Activated naive CD4-positive, alpha-beta T cell treated with anti-CD3 and anti-CD28 coated beads, Interleukin-2, amount 10 ng/mL, durations not matched to agents 7 days and 5 days (primary cell): ENCODE data around the gene WWP2.
A peak's percentile ranks its signal among the peaks of the same experiment; 100 is the strongest.

Source experiments
- CTCF ChIA-PET: fragments of 350-600 bp; sonication (Branson Sonifier 250); formaldehyde crosslinking; loops from one replicate; lab custom pipeline; 2021; ENCODE audit warnings: antibody characterized with exemption; lab: Charles Lee
- DNase-seq: peaks from one replicate; pipeline ENCODE4 v3.0.0-alpha.2; 2020
- H3K27ac Mint-ChIP-seq: one replicate; pipeline ENCODE4 v1.8.0; 2021; ENCODE audit warnings: mild to moderate bottlenecking, moderate library complexity, mixed read lengths
- H3K27me3 Mint-ChIP-seq: one replicate; pipeline ENCODE4 v1.8.0; 2021; ENCODE audit warnings: mild to moderate bottlenecking, mixed read lengths
- H3K36me3 Mint-ChIP-seq: one replicate; pipeline ENCODE4 v1.8.0; 2021; ENCODE audit warnings: mixed read lengths
- H3K4me1 Mint-ChIP-seq: one replicate; pipeline ENCODE4 v1.8.0; 2021; ENCODE audit warnings: mixed read lengths
- H3K4me3 Mint-ChIP-seq: one replicate; pipeline ENCODE4 v1.8.0; 2021; ENCODE audit warnings: mild to moderate bottlenecking, moderate library complexity, mixed read lengths
- H3K9me3 Mint-ChIP-seq: one replicate; pipeline ENCODE4 v1.8.0; 2021; ENCODE audit warnings: mixed read lengths

WWP2 gene

DNA sequence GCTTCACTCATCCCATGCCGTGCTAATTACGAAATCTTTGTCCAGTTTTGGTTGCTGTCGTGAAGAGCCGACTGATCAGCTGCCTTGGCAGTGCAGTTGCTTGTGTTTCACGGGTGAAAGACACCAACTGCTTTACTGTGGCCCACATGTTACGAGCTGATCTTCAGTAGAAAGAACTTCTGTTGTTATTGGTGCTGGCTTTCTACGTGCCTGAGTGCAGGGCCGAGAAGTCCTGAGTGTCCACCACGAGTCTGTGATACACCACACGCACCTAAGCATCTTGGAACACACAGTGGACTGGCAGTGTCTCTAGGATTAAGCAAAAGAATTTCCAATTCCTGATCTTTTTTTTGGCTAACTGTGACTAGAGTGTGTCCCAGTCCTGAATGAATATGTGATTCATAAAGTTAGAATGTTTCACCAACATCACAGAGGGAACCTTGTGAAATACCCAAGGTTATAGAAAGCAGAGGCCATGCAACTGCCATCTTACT lies 118.6 kb downstream of the WWP2 start:
- Mint-ChIP-seq H3K9me3 (no peaks in the 10 kb centered on the region), H3K27me3 (no peaks in the 10 kb centered on the region), H3K27ac (no peak overlapping the region), H3K4me1 (no peaks in the 10 kb centered on the region), H3K36me3 (peaks cover 35% of the 10 kb centered on the region), H3K4me3 (no peak overlapping the region)
- no peak for DNase-seq
- CTCF ChIA-PET, result no interaction called here

GRCh38 chr16:69881141-69881540 lies 119.0 kb downstream of the WWP2 start:
- peaks cover 34% of the 10 kb centered on the region for H3K36me3 Mint-ChIP-seq
- no peak overlapping the region for H3K27ac Mint-ChIP-seq
- no peaks in the 10 kb centered on the region for H3K27me3 Mint-ChIP-seq
- DNase-seq, result no peak
- no peaks in the 10 kb centered on the region for H3K4me1 Mint-ChIP-seq
- CTCF ChIA-PET, result no interaction called here
- H3K4me3 Mint-ChIP-seq, result no peak overlapping the region
- no peaks in the 10 kb centered on the region for H3K9me3 Mint-ChIP-seq

GRCh38 chr16:69883744-69884143 lies 121.6 kb downstream of the WWP2 start:
- no peak for DNase-seq
- CTCF ChIA-PET, result interaction anchor here (1.3 kb wide), 1 partner anchor 11 kb away, joined by 4 read pairs; no protein-coding TSS in a partner anchor
- Mint-ChIP-seq H3K27me3 (no peaks in the 10 kb centered on the region), H3K4me1 (no peaks in the 10 kb centered on the region), H3K27ac (no peak overlapping the region), H3K9me3 (no peaks in the 10 kb centered on the region), H3K4me3 (no peak overlapping the region), H3K36me3 (peaks cover 23% of the 10 kb centered on the region)

DNA sequence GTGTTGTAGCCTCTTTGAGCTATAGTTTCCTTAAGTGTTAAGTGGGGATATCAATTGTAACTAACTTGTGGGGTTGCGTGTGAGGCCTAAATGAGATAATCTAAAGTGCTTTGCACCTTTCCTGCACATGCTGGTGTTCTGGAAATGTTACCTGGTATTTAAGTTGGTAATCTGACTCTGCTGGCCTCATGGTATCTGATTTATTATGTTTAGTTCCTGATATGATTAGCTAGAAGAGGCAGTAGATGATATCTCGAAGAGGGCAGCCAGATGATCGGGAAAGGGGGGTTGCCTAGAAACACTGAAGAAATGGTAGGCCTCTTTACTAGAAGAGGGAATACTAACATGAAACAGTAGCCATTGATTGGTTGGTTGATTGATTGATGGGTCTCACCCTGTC lies 123.6 kb downstream of the WWP2 start:
- Mint-ChIP-seq H3K4me3 (no peak overlapping the region), H3K27me3 (no peaks in the 10 kb centered on the region), H3K27ac (no peak overlapping the region), H3K36me3 (peaks cover 32% of the 10 kb centered on the region), H3K4me1 (no peaks in the 10 kb centered on the region), H3K9me3 (no peaks in the 10 kb centered on the region)
- no peak for DNase-seq
- CTCF ChIA-PET, result no interaction called here

DNA sequence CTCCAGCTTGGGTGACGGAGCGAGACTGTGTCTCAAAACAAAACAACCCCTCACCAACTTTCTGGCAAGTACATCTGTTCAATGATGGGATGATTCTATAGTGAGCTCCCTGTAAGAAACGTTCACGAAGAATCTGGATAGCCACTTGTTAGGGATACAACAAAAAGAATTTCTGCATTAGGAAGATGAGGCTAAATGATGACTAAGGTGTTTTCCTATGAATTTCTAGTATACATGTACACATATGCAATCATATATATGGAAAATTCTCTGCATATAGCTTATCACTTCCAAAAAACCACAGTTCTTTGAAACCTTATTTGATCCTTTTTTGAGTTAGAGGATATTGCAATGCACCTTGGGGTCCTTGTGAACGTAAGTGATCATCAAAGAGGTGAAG lies 124.6 kb downstream of the WWP2 start:
- CTCF ChIA-PET, result no interaction called here
- Mint-ChIP-seq H3K4me1 (no peaks in the 10 kb centered on the region), H3K27ac (no peak overlapping the region), H3K4me3 (no peak overlapping the region), H3K27me3 (no peaks in the 10 kb centered on the region), H3K36me3 (peaks cover 33% of the 10 kb centered on the region), H3K9me3 (no peaks in the 10 kb centered on the region)
- no peak for DNase-seq

GRCh38 chr16:69888005-69888590 lies 126.0 kb downstream of the WWP2 start:
- Mint-ChIP-seq H3K36me3 (peaks cover 36% of the 10 kb centered on the region), H3K27ac (no peak overlapping the region), H3K27me3 (no peaks in the 10 kb centered on the region), H3K4me1 (no peaks in the 10 kb centered on the region), H3K9me3 (no peaks in the 10 kb centered on the region), H3K4me3 (no peak overlapping the region)
- DNase-seq, result no peak
- CTCF ChIA-PET, result no interaction called here

DNA sequence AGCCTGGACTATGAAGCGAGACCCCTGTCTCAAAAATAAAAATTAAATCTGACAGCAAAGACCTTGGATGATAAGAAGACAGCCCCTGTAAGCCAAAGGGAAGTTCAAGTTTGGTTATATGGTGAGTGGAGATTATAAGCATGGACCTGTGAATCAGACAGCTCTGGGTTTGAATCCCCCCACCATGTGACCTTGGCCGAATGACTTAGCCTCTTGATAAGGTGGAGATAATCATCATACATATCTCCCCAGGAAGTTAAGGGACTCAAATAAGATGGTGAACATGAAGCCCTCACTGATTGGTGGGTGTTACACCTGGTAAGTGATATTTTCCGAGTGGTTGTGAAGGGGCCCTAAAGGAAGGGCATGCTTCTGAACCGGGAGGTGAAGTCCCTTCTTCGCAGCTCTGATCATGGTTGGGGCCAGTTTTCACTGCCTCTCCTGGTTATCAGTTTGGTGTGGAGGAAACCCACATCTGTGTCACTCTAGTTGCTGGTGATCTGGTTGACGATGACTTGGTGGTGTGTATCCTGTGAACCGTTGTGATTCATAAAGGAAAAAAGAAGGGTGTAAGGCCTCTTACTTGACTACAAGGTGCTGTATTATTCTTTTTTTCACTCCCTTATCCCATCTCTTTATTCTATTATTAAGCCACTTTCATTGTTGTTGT lies 127.3 kb downstream of the WWP2 start:
- Mint-ChIP-seq H3K4me3 (no peak overlapping the region), H3K27ac (no peak overlapping the region), H3K4me1 (no peaks in the 10 kb centered on the region), H3K27me3 (no peaks in the 10 kb centered on the region), H3K36me3 (peaks cover 32% of the 10 kb centered on the region), H3K9me3 (no peaks in the 10 kb centered on the region)
- CTCF ChIA-PET, result no interaction called here
- no peak for DNase-seq

- Mint-ChIP-seq H3K4me1 (no peaks in the 10 kb centered on the region), H3K36me3 (peaks cover 34% of the 10 kb centered on the region), H3K9me3 (no peaks in the 10 kb centered on the region), H3K27me3 (no peaks in the 10 kb centered on the region), H3K4me3 (no peak overlapping the region), H3K27ac (no peak overlapping the region)
- no peak for DNase-seq
- CTCF ChIA-PET, result no interaction called here
Measured at GRCh38 chr16:69890114-69890891, 128.2 kb downstream of the WWP2 start.

GRCh38 chr16:69890892-69891282 lies 128.8 kb downstream of the WWP2 start:
- peaks cover 32% of the 10 kb centered on the region for H3K36me3 Mint-ChIP-seq

GRCh38 chr16:69892378-69892777 lies 130.2 kb downstream of the WWP2 start:
- Mint-ChIP-seq H3K9me3 (no peaks in the 10 kb centered on the region), H3K4me3 (no peak overlapping the region), H3K36me3 (peaks cover 33% of the 10 kb centered on the region), H3K27ac (no peak overlapping the region), H3K4me1 (no peaks in the 10 kb centered on the region), H3K27me3 (no peaks in the 10 kb centered on the region)
- DNase-seq, result no peak
- CTCF ChIA-PET, result no interaction called here

More at GRCh38 chr16:69890892-69891282, 128.8 kb downstream of the WWP2 start:
- no peak for DNase-seq
- Mint-ChIP-seq H3K9me3 (no peaks in the 10 kb centered on the region), H3K4me3 (no peak overlapping the region), H3K27ac (no peak overlapping the region), H3K27me3 (no peaks in the 10 kb centered on the region), H3K4me1 (no peaks in the 10 kb centered on the region)
- CTCF ChIA-PET, result no interaction called here

GRCh38 chr16:69893106-69893505 lies 131.0 kb downstream of the WWP2 start:
- H3K27me3 Mint-ChIP-seq, result no peaks in the 10 kb centered on the region
- no peaks in the 10 kb centered on the region for H3K9me3 Mint-ChIP-seq
- no peaks in the 10 kb centered on the region for H3K4me1 Mint-ChIP-seq
- no peak overlapping the region for H3K4me3 Mint-ChIP-seq
- peaks cover 31% of the 10 kb centered on the region for H3K36me3 Mint-ChIP-seq
- no peak for DNase-seq
- CTCF ChIA-PET, result no interaction called here
- H3K27ac Mint-ChIP-seq, result peak overlapping the region; percentile 31

GRCh38 chr16:69894676-69895075 lies 132.5 kb downstream of the WWP2 start:
- Mint-ChIP-seq H3K27me3 (no peaks in the 10 kb centered on the region), H3K36me3 (peaks cover 19% of the 10 kb centered on the region)

DNA sequence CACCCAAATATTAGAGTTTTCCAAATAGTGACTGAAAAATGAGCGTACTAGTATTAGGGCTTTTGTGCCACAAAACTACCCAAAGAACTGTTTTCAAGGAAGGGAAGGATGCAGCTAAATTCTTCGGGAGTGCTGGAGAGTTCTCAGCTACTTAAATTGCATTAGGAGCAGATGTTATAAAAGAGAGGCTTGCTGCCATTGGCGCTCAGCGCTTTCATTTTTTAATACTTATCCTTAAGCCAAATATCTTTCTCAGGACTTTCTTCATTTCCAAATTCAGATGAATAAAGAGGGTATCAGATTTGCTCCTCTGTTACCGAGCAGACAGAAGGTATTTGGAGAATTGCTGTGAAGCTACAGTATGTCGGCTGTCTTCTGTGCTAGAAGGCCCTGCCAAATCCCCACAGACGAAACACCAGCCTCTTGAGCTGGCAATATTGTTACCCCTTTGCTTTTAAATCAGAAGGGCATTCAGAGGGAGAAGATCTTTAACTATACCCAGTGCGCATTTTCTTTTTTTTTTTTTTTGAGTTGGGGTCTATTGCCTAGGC lies 141.8 kb downstream of the WWP2 start:
- Mint-ChIP-seq H3K4me1 (no peaks in the 10 kb centered on the region), H3K27ac (no peak overlapping the region)

More at GRCh38 chr16:69894676-69895075, 132.5 kb downstream of the WWP2 start:
- H3K4me3 Mint-ChIP-seq, result no peak overlapping the region
- no peaks in the 10 kb centered on the region for H3K9me3 Mint-ChIP-seq
- no peak for DNase-seq
- H3K27ac Mint-ChIP-seq, result no peak overlapping the region
- no peaks in the 10 kb centered on the region for H3K4me1 Mint-ChIP-seq
- CTCF ChIA-PET, result interaction anchor here (0.9 kb wide), 1 partner anchor 10 kb away, joined by 4 read pairs; no protein-coding TSS in a partner anchor

DNA sequence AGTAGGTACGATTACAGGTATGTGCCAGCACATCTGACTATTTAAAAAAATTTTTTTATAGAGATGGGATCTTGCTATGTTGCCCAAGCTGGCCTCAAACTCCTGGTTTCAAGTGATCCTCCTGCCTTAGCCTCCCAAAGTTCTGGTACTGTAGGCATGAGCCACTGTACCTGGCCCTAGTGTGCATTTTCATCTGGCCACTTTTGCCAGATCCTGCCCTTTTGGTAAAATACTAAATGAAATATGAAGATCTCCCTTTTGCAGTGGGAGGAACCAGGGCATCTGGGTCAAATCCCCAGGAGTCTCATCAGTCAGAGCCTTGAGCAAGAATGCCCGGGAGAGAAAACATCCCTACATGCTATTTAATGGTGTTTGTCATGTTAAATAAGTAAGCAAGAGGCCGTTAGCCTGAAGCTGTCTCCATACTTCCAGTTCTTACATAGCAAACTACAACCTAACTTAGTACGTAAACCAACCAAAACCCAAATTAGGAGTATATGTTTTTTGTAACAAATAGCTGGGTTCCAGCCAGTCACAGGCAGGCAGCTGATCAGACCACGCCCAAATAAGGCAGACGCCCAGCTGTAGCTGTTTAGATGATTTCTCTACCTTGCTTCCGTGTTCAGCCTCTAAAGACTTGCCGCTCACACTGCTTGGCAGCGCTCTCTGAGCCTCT lies 142.5 kb downstream of the WWP2 start:
- Mint-ChIP-seq H3K4me3 (no peak overlapping the region), H3K36me3 (peaks cover 21% of the 10 kb centered on the region), H3K27me3 (no peaks in the 10 kb centered on the region), H3K9me3 (no peaks in the 10 kb centered on the region), H3K4me1 (no peaks in the 10 kb centered on the region), H3K27ac (no peak overlapping the region)
- no peak for DNase-seq
- CTCF ChIA-PET, result no interaction called here

More for the DNA sequence above, 141.8 kb downstream of the WWP2 start:
- CTCF ChIA-PET, result no interaction called here
- Mint-ChIP-seq H3K4me3 (no peak overlapping the region), H3K27me3 (no peaks in the 10 kb centered on the region), H3K9me3 (no peaks in the 10 kb centered on the region), H3K36me3 (peaks cover 20% of the 10 kb centered on the region)
- no peak for DNase-seq
